Measurements from ENCODE around the gene PCNX2.

The PCNX2 gene

DNA sequence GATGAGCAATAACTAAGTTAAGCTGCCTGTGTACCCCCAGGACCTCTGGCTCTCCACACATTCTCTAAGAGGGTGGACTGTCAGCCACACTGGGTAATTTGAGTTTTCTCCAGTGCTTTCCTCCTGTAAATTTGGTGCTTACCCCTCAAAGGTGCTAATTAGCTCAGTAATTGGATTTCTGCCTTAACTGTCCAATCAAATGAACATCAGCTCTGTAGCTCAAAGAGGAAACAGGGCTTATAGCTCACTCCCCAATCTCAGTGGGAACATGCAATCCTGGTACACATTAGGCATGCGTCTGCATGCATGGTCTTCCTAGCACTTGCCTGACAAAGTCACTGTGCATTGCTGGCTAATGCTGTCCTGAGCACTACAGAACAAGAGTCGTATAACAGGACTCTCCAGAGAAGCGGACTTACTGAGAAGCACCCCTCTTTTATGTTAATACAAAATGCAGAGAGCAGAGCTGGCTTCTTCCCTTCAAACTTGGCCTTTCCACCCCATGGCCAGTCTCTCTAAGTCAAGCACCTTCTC lies 235.0 kb downstream of the PCNX2 start:
- no peak overlapping the region for H3K4me3 ChIP-seq (ENCODE audit: low read length)
- DNase-seq (ENCODE audit: low read depth) = no peak
- TF ChIP-seq, protein P1, sequence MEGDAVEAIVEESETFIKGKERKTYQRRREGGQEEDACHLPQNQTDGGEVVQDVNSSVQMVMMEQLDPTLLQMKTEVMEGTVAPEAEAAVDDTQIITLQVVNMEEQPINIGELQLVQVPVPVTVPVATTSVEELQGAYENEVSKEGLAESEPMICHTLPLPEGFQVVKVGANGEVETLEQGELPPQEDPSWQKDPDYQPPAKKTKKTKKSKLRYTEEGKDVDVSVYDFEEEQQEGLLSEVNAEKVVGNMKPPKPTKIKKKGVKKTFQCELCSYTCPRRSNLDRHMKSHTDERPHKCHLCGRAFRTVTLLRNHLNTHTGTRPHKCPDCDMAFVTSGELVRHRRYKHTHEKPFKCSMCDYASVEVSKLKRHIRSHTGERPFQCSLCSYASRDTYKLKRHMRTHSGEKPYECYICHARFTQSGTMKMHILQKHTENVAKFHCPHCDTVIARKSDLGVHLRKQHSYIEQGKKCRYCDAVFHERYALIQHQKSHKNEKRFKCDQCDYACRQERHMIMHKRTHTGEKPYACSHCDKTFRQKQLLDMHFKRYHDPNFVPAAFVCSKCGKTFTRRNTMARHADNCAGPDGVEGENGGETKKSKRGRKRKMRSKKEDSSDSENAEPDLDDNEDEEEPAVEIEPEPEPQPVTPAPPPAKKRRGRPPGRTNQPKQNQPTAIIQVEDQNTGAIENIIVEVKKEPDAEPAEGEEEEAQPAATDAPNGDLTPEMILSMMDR (conservative IDR thresholded peaks at IDR 0.05; ENCODE audit: low read length) = no peak

GRCh38 chr1:233057836-233058235 lies 237.7 kb downstream of the PCNX2 start:
- TF ChIP-seq, protein P1 (conservative IDR thresholded peaks at IDR 0.05; ENCODE audit: low read length) = no peak
- DNase-seq (ENCODE audit: low read depth) = no peak
- H3K4me3 ChIP-seq (ENCODE audit: low read length) = no peak overlapping the region

DNA sequence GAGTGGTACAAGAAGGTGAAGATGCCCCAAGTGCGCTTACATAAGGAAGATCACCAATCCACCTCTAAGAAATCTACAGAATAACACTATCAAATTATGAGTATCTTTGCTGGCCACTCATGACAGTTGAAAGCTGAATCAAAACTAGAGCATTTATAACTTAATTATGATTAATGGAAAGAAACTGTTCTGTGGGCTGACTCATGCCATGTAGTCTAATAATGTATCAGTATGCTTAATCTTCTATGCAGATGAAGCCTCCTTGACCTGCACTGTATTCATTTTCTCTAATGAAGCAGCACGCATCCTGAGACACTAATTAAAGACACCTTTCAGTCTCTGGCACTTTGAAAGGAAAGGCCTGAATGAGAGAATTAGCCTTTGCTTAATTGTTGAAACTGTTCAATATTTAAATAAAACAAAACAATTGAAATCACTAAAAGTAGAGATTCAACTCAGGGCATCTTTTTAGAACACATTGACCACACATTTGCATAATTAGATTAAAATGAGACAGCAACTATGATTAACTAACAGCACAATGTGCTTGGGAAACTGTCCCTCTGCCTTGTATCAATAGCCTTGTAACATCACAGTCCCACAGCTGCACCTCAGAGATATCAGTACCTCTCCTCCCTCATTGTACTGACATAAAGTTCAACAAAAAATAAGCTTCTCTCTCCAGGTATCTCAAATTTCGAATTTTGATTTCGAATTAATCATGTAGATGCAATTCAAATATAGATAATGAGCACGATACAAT lies 239.5 kb downstream of the PCNX2 start:
- no peak for DNase-seq (ENCODE audit: low read depth)
- H3K4me3 ChIP-seq (ENCODE audit: low read length) = no peak overlapping the region
- TF ChIP-seq, protein P1 (conservative IDR thresholded peaks at IDR 0.05; ENCODE audit: low read length) = no peak

- TF ChIP-seq, protein P1 (conservative IDR thresholded peaks at IDR 0.05; ENCODE audit: low read length) = no peak
- DNase-seq (ENCODE audit: low read depth) = no peak
- no peak overlapping the region for H3K4me3 ChIP-seq (ENCODE audit: low read length)
Measured at GRCh38 chr1:233045588-233045987, 249.9 kb downstream of the PCNX2 start.

DNA sequence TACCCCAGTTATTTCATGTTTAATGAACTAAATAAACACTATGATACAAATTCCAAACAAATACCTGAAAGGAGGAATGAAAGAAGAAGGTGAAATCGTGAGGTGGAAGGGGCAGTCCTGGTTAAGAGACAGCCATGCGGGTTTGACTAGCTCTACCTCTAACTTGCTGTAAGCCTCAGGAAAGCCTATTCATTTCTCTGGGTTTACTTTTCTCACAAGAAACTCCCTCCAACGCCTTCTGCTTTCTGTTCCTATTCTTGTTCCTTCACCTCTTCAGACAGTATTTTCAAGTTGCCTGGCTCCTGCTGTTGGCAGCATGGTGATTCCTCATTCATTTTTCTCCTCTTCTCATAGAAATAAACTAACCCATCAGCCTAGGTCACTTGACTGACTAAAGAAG lies 252.7 kb downstream of the PCNX2 start:
- TF ChIP-seq, protein P1 (conservative IDR thresholded peaks at IDR 0.05; ENCODE audit: low read length) = no peak
- no peak overlapping the region for H3K4me3 ChIP-seq (ENCODE audit: low read length)
- DNase-seq (ENCODE audit: low read depth) = no peak

- no peak for DNase-seq (ENCODE audit: low read depth)
- no peak overlapping the region for H3K4me3 ChIP-seq (ENCODE audit: low read length)
- TF ChIP-seq, protein P1 (conservative IDR thresholded peaks at IDR 0.05; ENCODE audit: low read length) = no peak
Measured at GRCh38 chr1:233040494-233040893, 255.0 kb downstream of the PCNX2 start.

DNA sequence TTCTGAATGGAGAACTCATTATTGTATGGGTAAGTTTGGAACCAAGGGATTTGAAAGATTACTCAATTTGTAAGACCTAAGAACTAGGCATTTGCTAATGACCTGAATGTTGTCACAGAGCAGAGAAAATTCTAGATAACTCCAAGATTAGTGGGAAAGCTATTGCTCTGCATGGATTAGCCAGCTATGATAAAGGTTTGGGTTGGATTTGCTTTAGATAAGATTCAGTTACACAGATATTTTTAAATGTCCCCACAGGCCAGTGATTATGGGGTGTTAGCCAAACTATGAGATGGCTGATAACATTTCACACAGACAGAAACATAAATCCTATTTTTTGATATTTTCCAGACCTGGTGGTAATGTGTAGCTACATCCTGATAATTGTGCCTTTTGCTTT lies 256.9 kb downstream of the PCNX2 start:
- no peak for DNase-seq (ENCODE audit: low read depth)
- no peak overlapping the region for H3K4me3 ChIP-seq (ENCODE audit: low read length)
- TF ChIP-seq, protein P1 (conservative IDR thresholded peaks at IDR 0.05; ENCODE audit: low read length) = no peak

Data from AG10803 (cell line).